HG03558 (cell line): Measurements from ENCODE around the gene MFSD1.

Source experiments
- ATAC-seq: cut with Tn5 transposase; IDR thresholded peaks from one replicate; pipeline ENCODE4 v1.9.1; 2021; ENCODE audit warnings: moderate number of reproducible peaks; ENCODE audit not compliant: unreplicated experiment; ENCODE audit errors: extremely low read depth

Gene MFSD1

DNA sequence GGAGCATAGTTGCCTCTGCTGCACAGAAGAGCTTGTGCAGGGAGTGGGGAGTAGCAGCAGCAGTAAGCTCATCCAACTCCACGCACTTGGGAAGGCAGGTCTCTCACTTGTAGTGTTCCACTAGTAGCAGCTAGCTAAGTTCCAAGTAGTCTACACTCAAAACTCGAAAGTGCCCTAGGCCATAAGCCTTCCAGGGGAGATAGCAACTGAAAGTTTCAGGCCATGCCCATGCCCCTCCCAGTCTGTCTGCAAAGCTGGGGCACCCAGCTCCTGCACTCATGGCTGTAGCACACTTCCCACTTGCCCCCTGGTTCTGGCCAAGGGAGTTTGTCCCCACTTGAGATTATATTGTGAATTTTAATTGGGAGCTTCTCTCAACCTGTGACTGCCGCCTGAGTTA, 57.5 kb downstream of the MFSD1 start:
- no peak for ATAC-seq

DNA sequence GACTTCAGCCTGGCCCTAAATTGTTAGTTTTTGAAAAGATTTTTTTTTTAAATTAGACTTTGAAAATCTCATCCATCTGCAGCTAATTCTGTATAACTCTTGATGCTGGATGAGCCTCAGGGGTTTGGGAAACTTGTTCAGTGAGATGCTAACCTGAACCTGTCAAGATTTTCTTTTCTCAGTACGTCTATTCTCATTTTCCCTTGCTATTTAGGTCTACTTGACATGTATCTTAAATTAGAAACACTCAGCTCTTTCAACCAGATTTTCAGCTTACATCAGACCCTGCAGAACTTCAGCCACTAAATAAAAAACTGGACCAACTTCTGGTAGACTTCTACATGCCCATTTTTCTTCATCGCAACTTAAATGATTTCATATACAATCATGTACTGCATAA, 61.4 kb downstream of the MFSD1 start:
- ATAC-seq, result no peak

- ATAC-seq, result no peak
Measured at GRCh38 chr3:158864492-158864891, 62.6 kb downstream of the MFSD1 start.

DNA sequence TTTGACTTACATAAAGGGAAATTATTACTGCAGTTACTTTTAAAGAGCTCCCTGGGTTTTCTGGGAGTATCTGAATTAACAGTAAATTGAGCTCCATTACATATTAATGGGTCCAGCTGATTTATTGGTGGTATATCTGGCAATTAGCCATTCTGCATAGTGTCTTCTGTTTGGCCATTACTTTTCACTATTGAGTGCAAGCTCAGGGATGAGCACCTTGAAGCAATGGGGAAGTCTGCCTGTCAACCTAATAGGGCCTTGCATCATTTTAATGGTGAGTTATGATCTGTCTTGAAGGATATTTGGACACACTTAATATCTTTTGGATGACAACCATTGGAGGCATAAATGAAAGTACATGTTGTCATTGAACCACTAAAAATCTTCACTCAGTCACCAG, 73.8 kb downstream of the MFSD1 start:
- no peak for ATAC-seq
